Measurements from ENCODE around the gene TSHZ1. TPM values are rescaled to one million over a fixed set of nuclear protein-coding genes. Genes with fewer than 3 reads are reported as not detected.

Gene TSHZ1
- total RNA-seq, 1 donor from 2014 or later, result 1.3 TPM

GRCh38 chr18:75250471-75250821, 39.8 kb downstream of the TSHZ1 start:
- FAIRE-seq (no peak), DNase-seq (ENCODE audit: low read depth) (no peak)
- H3K4me3 ChIP-seq (ENCODE audit: low read depth, low read length), result no peak overlapping the region
- no peaks in the 10 kb centered on the region for H3K27me3 ChIP-seq (ENCODE audit: control insufficient read depth, insufficient read depth, low read length)
- no peak for TF ChIP-seq CTCF (IDR thresholded peaks at IDR 0.05; ENCODE audit: insufficient read depth, low read length, severe bottlenecking)
- no peaks in the 10 kb centered on the region for H3K36me3 ChIP-seq (ENCODE audit: control insufficient read depth, insufficient read depth, low read length)

GRCh38 chr18:75251466-75251865, 40.9 kb downstream of the TSHZ1 start:
- FAIRE-seq, result no peak
- no peak overlapping the region for H3K4me3 ChIP-seq (ENCODE audit: low read depth, low read length)
- H3K36me3 ChIP-seq (ENCODE audit: control insufficient read depth, insufficient read depth, low read length), result no peaks in the 10 kb centered on the region
- H3K27me3 ChIP-seq (ENCODE audit: control insufficient read depth, insufficient read depth, low read length), result no peaks in the 10 kb centered on the region
- no peak for DNase-seq (ENCODE audit: low read depth)
- no peak for TF ChIP-seq CTCF (IDR thresholded peaks at IDR 0.05; ENCODE audit: insufficient read depth, low read length, severe bottlenecking)

GRCh38 chr18:75252136-75252535, 41.5 kb downstream of the TSHZ1 start:
- Histone ChIP-seq H3K27me3 (ENCODE audit: control insufficient read depth, insufficient read depth, low read length) (no peaks in the 10 kb centered on the region), H3K4me3 (ENCODE audit: low read depth, low read length) (no peak overlapping the region), H3K36me3 (ENCODE audit: control insufficient read depth, insufficient read depth, low read length) (no peaks in the 10 kb centered on the region)
- FAIRE-seq (no peak), DNase-seq (ENCODE audit: low read depth) (no peak)
- TF ChIP-seq CTCF (IDR thresholded peaks at IDR 0.05; ENCODE audit: insufficient read depth, low read length, severe bottlenecking), result no peak

GRCh38 chr18:75253043-75253442, 42.4 kb downstream of the TSHZ1 start:
- DNase-seq (ENCODE audit: low read depth), result no peak
- Histone ChIP-seq H3K36me3 (ENCODE audit: control insufficient read depth, insufficient read depth, low read length) (no peaks in the 10 kb centered on the region), H3K4me3 (ENCODE audit: low read depth, low read length) (no peak overlapping the region), H3K27me3 (ENCODE audit: control insufficient read depth, insufficient read depth, low read length) (no peaks in the 10 kb centered on the region)
- FAIRE-seq, result no peak
- no peak for TF ChIP-seq CTCF (IDR thresholded peaks at IDR 0.05; ENCODE audit: insufficient read depth, low read length, severe bottlenecking)

GRCh38 chr18:75253784-75254183, 43.2 kb downstream of the TSHZ1 start:
- Histone ChIP-seq H3K4me3 (ENCODE audit: low read depth, low read length) (no peak overlapping the region), H3K27me3 (ENCODE audit: control insufficient read depth, insufficient read depth, low read length) (no peaks in the 10 kb centered on the region), H3K36me3 (ENCODE audit: control insufficient read depth, insufficient read depth, low read length) (no peaks in the 10 kb centered on the region)
- FAIRE-seq, result no peak
- no peak for DNase-seq (ENCODE audit: low read depth)
- no peak for TF ChIP-seq CTCF (IDR thresholded peaks at IDR 0.05; ENCODE audit: insufficient read depth, low read length, severe bottlenecking)

- FAIRE-seq, result no peak
- Histone ChIP-seq H3K27me3 (ENCODE audit: control insufficient read depth, insufficient read depth, low read length) (no peaks in the 10 kb centered on the region), H3K36me3 (ENCODE audit: control insufficient read depth, insufficient read depth, low read length) (no peaks in the 10 kb centered on the region), H3K4me3 (ENCODE audit: low read depth, low read length) (no peak overlapping the region)
- no peak for TF ChIP-seq CTCF (IDR thresholded peaks at IDR 0.05; ENCODE audit: insufficient read depth, low read length, severe bottlenecking)
- no peak for DNase-seq (ENCODE audit: low read depth)
Measured at GRCh38 chr18:75255094-75255493, 44.5 kb downstream of the TSHZ1 start.
